Cardiac fibroblast (primary cell): ENCODE data around the gene THAP7.
A peak's percentile ranks its signal among the peaks of the same experiment; 100 is the strongest.
"Not testable (repeated sequence)": the region's sequence is repeated elsewhere in the genome, so short reads cannot be mapped to it uniquely, and the experiment has no call there.

ENCODE experiments used
- DNase-seq, 2 donors: peaks; one replicate each; pipeline versions ENCODE4 v3.0.0 to v3.0.0-alpha.2; 2010; ENCODE audit warnings: low read depth in 2 of 2
- H3K4me3 ChIP-seq, 2 donors: replicated peaks in 1 of 2; 1 replicate in 1 of 2; 2 replicates in 1 of 2; pipeline ENCODE4 v1.5.1; 2011; ENCODE audit warnings: low read depth in 2 of 2, low read length in 2 of 2, mild to moderate bottlenecking in 2 of 2, moderate library complexity in 1 of 2
- CTCF ChIP-seq: IDR thresholded peaks from one replicate; pipeline ENCODE4 v1.5.1; 2011; ENCODE audit warnings: low read depth, mild to moderate bottlenecking, low read length, inconsistent platforms

Gene THAP7

GRCh38 chr22:21014726-21015465 lies 13.0 kb upstream of the THAP7 start, which contains the start of gene P2RX6:
TSS of gene P2RX6 (plus strand) at chr22:21015165. CDS start at chr22:21015175, 10 bp downstream.
- DNase-seq, result peak; percentile 45 to 82
- peak within 1 kb of the TSS; percentile 60 to 64 for H3K4me3 ChIP-seq
- TF ChIP-seq CTCF, result no peak

GRCh38 chr22:21014202-21014725 lies 12.3 kb upstream of the THAP7 start:
- peak; percentile 87 to 95 for DNase-seq
- peak overlapping the region; percentile 60 to 64 for H3K4me3 ChIP-seq
- no peak for TF ChIP-seq CTCF

GRCh38 chr22:21013657-21014201 lies 11.8 kb upstream of the THAP7 start:
- DNase-seq, result no peak
- no peak for TF ChIP-seq CTCF
- peak overlapping the region; percentile 60 to 64 for H3K4me3 ChIP-seq

GRCh38 chr22:21012446-21013407 lies 10.8 kb upstream of the THAP7 start:
- H3K4me3 ChIP-seq, result no peak overlapping the region
- no peak for DNase-seq
- no peak for TF ChIP-seq CTCF

- DNase-seq, result no peak
- H3K4me3 ChIP-seq, result no peak overlapping the region
- no peak for TF ChIP-seq CTCF
These were observed 8.7 kb upstream of the THAP7 start for GRCh38 chr22:21010426-21011113.

GRCh38 chr22:21009638-21010425 lies 7.9 kb upstream of the THAP7 start:
- DNase-seq, result peak; percentile 53 to 59
- H3K4me3 ChIP-seq, result no peak overlapping the region
- TF ChIP-seq CTCF, result no peak

GRCh38 chr22:21009208-21009607 lies 7.3 kb upstream of the THAP7 start:
- not testable (repeated sequence) for DNase-seq, H3K4me3 ChIP-seq
